ENCODE data around the gene AKIRIN2. TPM values are rescaled to one million over a fixed set of nuclear protein-coding genes. Genes with fewer than 3 reads are reported as not detected.

Gene AKIRIN2
- total and polyA plus RNA-seq, 2 of the 13 experiments (the other 11 are each of a cell fraction or from before 2014, with no cell fraction given), result 15.6 to 23.4 TPM

- TF ChIP-seq ATF1 (CRISPR knock-in tag; IDR thresholded peaks at IDR 0.05) (peak; percentile 85), ZNF275 (CRISPR knock-in tag; IDR thresholded peaks at IDR 0.05; ENCODE audit: borderline replicate concordance) (peak; percentile 39; the same call in 1 of the 2 replicates), ZNF589 (CRISPR knock-in tag; conservative IDR thresholded peaks at IDR 0.05) (no peak), TP53 (CRISPR knock-in tag; conservative IDR thresholded peaks at IDR 0.05) (no peak; the same call in 1 of the 2 replicates), AKAP8 (CRISPR knock-in tag; IDR thresholded peaks at IDR 0.05) (peak; percentile 59; the same call in 1 of the 2 replicates), ZFP37 (CRISPR knock-in tag; IDR thresholded peaks at IDR 0.05; ENCODE audit: borderline replicate concordance) (0 out of 2 replicates have a peak, but pooled peaks have one; percentile 32), ZMYM3 (CRISPR knock-in tag; IDR thresholded peaks at IDR 0.05) (peak; percentile 79; the same call in 1 of the 2 replicates), ZMYM4 (CRISPR knock-in tag; IDR thresholded peaks at IDR 0.05) (peak; percentile 92), POGK (CRISPR knock-in tag; conservative IDR thresholded peaks at IDR 0.05) (peak; percentile 94), ZNF251 (CRISPR knock-in tag; IDR thresholded peaks at IDR 0.05) (no peak), TRAFD1 (CRISPR knock-in tag; IDR thresholded peaks at IDR 0.05; ENCODE audit: borderline replicate concordance) (no peak), SALL2 (CRISPR knock-in tag; IDR thresholded peaks at IDR 0.05) (peak; percentile 88), SOX13 (IDR thresholded peaks at IDR 0.05) (peak; percentile 96), SOX13 (CRISPR knock-in tag; conservative IDR thresholded peaks at IDR 0.05 in 1 of 2, IDR thresholded peaks at IDR 0.05 in 1 of 2) (peak in 1 of 2 experiments; percentile 99; a peak in 2 of 4 replicates), ZNF431 (CRISPR knock-in tag; IDR thresholded peaks at IDR 0.05; ENCODE audit: borderline replicate concordance, low read depth) (no peak; the same call in 1 of the 2 replicates), CHCHD3 (CRISPR knock-in tag; IDR thresholded peaks at IDR 0.05) (no peak), ZNF891 (CRISPR knock-in tag; IDR thresholded peaks at IDR 0.05) (no peak), CENPX (CRISPR knock-in tag; IDR thresholded peaks at IDR 0.05) (no peak)
These were observed 30.4 kb downstream of the AKIRIN2 start (continued) for GRCh38 chr6:87671555-87672029.
